Forelimb muscle (tissue), 1 donor: ENCODE results near the gene CDK14. TPM values are rescaled to one million over a fixed set of nuclear protein-coding genes. Genes with fewer than 3 reads are reported as not detected.

Experiments
- DNase-seq: peaks from one replicate; pipeline ENCODE4 v3.0.0-alpha.2; 2013; ENCODE audit warnings: low read depth
- polyA plus RNA-seq: library from polyadenylated mRNA; unstranded; fragments of 120-200 nt; gene quantifications from one replicate; pipeline ENCODE4 v1.2.1, GENCODE V29; 2013; ENCODE audit not compliant: insufficient read length

The CDK14 gene
- polyA plus RNA-seq, 1 donor: 17.2 TPM

- peak; percentile 54 for DNase-seq
Observed at GRCh38 chr7:90945104-90945787, 349.1 kb downstream of the CDK14 start.

GRCh38 chr7:90946730-90947501, 350.8 kb downstream of the CDK14 start:
- no peak for DNase-seq

- no peak for DNase-seq
Observed at GRCh38 chr7:90948085-90948484, 352.0 kb downstream of the CDK14 start.

- no peak for DNase-seq
Observed at GRCh38 chr7:90951229-90951628, 355.1 kb downstream of the CDK14 start.

GRCh38 chr7:90951986-90952954, 356.1 kb downstream of the CDK14 start:
- no peak for DNase-seq

GRCh38 chr7:90955641-90956207, 359.6 kb downstream of the CDK14 start:
- DNase-seq: no peak

- no peak for DNase-seq
Observed at GRCh38 chr7:90957883-90958282, 361.8 kb downstream of the CDK14 start.

- DNase-seq: no peak
Observed at GRCh38 chr7:90958647-90959046, 362.5 kb downstream of the CDK14 start.

GRCh38 chr7:90961037-90961725, 365.1 kb downstream of the CDK14 start:
- no peak for DNase-seq

GRCh38 chr7:90965211-90965610, 369.1 kb downstream of the CDK14 start:
- no peak for DNase-seq

- no peak for DNase-seq
Observed at GRCh38 chr7:90966346-90966745, 370.2 kb downstream of the CDK14 start.

- no peak for DNase-seq
Observed at GRCh38 chr7:90968871-90969270, 372.8 kb downstream of the CDK14 start.

GRCh38 chr7:90972906-90973550, 376.9 kb downstream of the CDK14 start:
- DNase-seq: no peak

- no peak for DNase-seq
Observed at GRCh38 chr7:90977056-90977455, 380.9 kb downstream of the CDK14 start.

GRCh38 chr7:90980545-90980944, 384.4 kb downstream of the CDK14 start:
- DNase-seq: no peak

GRCh38 chr7:90982228-90982627, 386.1 kb downstream of the CDK14 start:
- DNase-seq: no peak

GRCh38 chr7:90984692-90985091, 388.6 kb downstream of the CDK14 start:
- no peak for DNase-seq

- peak; percentile 19 for DNase-seq
Observed at GRCh38 chr7:90988516-90988915, 392.4 kb downstream of the CDK14 start.

GRCh38 chr7:90988996-90989765, 393.1 kb downstream of the CDK14 start:
- no peak for DNase-seq

- DNase-seq: no peak
Observed at GRCh38 chr7:90994121-90994520, 398.0 kb downstream of the CDK14 start.
